Activated CD8-positive, alpha-beta memory T cell treated with anti-CD3 and anti-CD28 coated beads, Interleukin-2, amount 50 U/mL, for 1 hour (primary cell): ENCODE results near the gene RASL10B.

Source experiments
- DNase-seq: peaks from one replicate; pipeline ENCODE4 v3.0.0-alpha.2; 2020; ENCODE audit errors: extremely low read depth

RASL10B gene

DNA sequence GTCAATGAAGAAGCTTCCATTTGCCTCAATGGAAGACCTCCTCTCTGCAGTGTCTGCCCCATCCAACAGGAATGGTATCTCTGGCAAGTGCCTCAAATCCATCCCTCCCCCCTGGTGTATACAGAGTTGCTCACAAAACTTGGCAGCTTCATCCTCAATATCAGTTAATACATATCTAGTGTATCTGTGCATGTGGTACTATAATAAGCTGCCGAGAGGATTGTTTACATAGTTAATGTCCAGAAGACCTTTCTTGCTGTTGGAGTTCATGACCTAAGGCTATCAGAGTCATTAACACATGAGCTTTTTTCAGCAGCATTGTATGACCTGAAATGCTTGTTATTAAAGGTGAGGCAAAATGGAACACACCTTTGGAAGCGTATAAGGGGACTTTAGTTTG, 14.0 kb upstream of the RASL10B start:
- no peak for DNase-seq

DNA sequence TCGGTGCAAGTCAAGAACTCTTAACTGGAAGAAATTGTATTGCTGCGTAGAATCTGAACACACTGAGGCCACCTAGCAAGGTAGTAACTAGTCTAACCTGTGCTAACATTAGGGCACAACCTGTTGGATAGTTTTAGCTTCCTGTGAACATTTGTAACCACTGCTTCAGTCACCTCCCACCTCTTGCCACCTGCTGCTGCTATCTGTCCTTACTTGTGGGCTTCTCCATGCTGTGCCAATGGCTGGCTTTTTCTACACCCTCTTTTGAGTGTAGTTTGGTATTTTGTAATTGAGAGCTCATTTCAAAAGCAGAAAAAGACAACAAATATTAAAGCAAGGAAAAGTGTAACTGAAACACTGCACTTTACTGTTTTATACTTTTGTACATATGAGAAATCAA, 7.7 kb upstream of the RASL10B start:
- no peak for DNase-seq

DNA sequence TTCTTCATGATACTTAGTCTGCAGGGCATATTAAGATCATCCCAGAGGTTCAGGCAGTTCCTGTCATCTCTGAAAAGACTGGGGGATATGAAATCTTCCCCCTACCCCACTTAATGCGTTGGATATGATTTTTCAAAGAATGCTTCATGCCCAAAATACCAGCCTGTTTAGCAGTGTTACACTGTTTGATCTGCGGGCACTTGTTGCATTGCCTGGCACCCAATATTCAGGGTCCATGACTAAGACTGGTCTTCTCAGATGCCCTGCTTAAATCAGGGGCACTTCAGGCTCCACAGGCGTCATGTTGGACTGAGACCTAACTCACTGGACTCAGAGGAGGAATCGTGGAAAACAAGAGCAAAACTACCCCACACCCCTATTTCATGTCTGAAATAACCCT, 6.4 kb upstream of the RASL10B start:
- DNase-seq = no peak

DNA sequence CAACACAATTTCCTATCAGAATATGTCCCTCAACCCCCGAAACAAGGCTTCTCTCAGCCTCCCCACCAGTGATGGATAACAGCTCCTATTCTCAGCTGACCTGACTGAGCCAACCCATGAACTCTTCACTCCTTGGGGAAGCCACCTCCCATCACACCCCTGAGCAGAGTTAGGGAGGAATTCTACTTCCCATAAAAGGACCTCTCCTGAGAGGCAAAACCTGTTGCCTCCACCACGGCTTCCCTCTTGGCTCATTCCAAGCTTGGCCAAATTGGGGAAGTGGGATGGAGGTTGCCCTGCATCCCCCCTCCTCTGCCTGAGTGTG, 5.7 kb upstream of the RASL10B start:
- no peak for DNase-seq

DNA sequence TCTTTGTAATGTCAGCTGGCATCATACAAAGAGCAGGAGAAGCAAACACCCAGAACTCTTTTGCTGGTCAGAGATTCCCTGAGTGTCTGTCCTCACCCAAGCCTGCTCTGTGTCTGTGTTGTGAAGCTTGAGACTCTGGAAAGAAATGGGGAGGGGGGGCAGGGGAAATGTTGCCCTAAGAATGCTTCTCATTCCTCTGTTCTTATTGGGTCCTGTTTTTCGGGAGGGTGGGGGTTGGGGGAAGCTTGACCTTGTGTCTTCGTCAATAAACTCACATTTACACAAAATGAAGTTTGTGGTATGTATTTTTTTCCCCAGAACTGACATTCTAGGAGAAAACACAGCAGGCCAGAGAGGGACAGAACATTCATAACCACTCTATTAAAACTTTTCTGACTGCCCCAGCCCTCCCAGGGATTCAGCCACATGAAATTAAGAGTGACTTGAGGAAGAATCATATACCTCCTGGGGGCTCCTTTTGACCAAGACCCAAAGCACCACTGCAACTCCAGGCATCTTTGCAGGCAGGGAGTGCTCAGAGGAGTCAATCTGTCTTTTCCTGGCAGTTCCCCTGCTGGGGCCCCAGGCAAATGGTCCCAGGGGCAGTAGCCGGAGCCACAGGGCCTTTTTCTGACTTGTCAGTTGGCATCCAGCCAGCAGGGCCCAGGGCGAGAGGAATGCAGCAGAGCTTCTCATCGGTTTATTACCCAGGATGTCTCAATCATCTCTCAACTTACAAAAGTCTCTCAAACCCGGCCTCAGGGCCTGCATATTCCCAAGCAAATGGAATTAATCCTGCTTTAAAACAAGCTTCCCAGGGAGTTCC, 5.1 kb upstream of the RASL10B start:
- DNase-seq = no peak

DNA sequence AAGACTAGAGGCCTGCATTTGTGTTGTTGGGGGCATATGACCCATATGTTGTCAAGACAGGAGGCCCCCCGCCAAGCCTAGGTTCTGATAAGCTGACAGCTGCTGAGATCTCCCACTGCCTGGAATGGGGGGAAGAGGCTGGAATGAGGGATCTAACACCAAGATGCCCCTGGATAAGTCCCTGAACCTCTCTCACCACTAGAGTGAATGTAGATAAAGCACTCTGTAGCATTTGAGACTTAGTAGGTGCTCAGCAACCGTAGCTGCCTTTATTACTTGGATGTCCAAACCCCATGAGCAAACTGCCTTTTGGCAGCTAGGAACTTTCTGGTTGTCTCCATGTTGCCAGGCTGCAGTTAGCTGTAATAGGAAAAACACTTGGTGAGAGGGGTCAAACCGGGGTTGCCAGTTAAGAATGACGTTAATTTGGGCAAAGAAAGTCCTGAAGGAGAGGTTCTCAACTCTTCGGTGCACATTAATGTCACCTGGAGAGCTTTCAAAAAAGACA, 4.4 kb upstream of the RASL10B start:
- DNase-seq = no peak

DNA sequence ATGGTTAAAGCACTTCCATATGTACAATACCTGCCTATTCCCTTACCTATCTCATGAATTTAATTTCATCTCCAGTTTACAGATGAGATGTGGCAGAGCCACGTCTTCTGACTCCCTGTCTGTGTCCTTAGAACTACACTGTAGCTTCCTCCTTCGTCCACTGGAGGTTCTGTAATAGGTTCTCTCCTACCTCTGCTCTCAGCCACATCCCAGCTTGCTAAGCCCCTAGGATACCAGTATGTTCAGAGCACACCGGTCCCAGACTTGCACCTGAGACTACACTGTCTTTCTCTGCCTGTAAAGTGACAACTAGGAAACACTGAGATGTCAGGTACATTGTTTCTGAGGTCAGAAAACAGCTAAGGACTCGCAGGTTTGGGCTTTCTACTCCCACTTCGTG, 3.8 kb upstream of the RASL10B start:
- DNase-seq = no peak

DNA sequence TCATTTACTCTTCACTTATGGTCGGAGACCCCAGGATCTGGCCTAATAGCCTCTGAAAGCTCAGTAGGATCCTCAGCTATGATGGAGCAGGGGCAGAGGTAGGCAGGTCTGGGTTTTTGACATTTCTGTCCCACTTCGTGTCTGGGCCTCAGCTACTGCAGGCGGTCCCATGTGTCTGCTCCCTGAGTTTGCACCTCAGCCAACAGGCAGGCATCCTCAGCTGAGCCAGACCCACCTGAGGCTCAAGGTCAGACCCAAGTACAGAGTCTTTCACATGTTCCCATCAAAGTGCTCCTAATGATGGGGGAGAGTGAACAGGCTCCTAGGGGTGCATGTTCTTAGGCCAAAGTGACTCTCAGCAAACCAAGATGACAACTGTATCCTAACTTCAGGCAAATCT, 2.9 kb upstream of the RASL10B start:
- no peak for DNase-seq

DNA sequence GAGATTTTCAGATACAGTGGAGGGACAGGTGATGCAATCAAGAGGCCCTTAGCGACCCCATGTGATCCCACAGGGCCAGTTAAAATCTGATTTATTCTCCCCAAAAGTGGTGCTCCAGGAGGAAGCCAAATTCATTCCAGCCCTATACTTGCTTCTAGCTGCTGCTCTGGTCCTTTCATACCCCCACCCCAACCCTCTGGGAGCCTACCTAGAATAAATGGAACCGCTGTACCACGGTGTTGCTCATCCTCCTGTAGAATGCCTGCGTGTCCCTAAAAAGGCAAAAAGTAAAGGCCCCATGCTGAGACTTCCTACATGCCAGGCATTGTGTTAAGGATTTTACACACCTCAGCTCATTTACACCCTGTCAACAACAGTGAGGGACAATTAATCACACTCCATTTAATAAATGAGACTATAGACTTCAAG, 2.0 kb upstream of the RASL10B start:
- no peak for DNase-seq

DNA sequence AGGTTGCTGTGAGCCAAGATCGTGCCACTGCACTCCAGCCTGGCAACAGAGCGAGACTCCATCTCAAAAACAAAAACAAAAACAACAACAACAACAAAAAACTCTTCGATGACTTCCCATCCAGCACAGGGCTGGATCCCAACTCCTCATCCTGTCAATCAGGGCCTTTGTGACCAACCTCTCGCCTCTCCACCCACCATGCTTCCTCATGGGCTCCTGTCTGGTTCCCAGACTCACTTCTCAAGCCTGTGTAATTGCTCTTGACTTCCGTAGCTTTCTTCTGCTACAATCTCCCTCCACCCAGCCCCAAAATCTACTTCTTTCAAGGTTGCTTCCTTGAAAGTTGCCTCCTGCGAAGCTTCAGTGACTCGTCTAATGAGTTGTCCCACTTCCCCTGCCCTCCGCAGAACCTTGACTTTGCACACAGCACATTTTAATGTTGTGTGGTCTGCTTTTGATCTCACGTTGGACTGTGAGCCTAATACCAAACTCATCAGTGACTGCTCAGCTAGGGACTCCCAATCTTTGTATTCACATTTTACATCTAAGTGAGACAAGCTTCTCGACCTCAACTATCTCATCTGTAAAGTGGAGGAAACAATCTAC, 936 bp upstream of the RASL10B start:
- DNase-seq = no peak

DNA sequence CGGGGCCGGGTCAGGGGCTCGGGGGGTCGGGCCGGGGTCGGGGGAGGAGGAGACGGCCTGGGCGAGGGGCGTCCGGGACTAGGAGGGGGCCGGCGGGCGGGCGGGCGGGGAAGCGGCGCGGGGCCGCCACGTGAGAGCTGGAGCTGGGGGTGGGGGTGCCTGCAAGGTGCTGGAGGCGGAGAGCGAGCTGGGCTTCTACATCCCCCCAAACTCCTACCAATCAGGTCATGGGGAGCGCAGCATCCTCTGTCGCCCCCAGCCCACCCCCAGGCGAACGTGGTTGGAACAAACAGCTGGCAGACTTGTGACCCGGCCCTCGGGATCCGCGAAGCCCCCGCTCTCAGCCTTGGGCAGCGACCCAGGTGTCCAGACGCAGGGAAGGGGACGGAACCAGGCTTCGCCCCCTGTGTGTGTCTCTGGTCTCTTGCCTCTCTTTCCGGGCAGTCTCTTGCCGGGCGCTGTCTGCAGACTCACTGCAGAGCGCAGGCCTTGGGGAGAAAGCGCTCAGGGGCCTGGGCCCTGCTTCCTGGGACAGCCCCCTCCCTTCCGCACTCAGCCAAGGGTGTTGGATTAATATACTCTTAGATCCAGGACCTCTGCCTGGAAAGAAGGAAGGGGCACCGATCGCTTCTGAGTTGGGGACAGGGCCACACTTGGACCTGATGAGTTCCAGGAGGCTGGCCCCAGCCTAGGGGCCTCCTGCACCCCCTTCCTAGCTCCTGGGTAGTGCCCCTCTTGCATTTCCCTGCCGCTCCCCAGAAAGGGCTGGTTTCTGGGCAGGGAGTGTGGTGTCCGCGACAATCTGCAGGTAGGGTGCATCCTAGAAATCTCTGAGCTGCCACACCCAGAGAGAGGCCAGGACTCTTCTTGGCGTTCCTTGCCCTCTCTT, 722 bp downstream of the RASL10B start:
- no peak for DNase-seq

DNA sequence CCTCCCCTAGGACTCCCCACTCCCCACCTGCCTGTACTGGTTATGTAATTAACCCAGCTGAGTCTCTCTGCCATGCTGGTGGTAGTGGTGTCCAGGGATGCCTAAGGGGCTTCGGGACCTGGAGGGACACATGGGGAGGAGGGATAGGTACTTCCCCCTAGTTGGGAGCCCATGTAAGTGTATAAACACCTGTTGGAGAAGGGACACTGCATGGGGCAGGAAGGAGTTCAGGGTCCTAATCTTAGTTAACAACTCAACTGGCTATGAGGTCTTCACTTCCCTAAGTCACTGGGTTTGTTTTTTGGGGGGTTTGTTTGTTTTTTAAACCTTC, 1.3 kb downstream of the RASL10B start:
- no peak for DNase-seq

DNA sequence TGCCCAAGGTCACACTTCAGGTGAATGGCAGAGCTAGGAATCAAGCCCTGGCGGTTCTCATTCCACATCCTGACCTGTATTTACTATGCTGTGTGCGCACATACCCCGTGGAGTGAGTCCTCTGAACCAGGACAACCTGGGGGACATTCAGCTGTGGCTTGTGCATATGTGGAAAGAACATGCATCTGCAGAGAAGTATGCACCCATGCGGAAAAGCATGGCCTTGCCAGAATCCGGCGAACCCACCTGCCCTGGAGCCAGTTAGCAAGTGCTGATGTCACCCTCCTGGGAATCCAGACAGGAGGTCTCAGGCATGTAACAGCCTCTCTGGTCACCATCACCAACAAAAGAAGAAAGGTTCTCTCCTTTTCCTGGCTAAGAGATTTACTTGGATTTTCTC, 1.9 kb downstream of the RASL10B start:
- no peak for DNase-seq

DNA sequence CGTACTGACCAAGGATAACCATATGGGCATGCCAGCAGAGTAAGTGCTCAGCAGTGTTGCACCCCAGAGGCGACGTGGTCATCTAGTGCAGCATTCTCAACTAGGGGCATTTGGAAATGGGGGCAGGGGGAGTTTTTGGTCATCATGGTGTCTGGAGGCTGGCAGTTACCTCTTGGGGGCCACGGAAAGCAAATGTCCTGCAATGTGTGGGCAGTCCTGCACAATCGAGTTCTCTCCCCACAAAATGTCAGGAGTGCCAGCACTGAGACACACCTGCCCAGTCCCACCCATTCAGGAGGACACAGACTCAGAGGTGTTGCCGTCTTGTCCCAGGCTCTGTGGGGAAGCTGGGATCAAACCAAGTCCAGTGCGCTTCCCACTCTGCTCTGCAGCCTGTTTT, 3.0 kb downstream of the RASL10B start:
- no peak for DNase-seq

DNA sequence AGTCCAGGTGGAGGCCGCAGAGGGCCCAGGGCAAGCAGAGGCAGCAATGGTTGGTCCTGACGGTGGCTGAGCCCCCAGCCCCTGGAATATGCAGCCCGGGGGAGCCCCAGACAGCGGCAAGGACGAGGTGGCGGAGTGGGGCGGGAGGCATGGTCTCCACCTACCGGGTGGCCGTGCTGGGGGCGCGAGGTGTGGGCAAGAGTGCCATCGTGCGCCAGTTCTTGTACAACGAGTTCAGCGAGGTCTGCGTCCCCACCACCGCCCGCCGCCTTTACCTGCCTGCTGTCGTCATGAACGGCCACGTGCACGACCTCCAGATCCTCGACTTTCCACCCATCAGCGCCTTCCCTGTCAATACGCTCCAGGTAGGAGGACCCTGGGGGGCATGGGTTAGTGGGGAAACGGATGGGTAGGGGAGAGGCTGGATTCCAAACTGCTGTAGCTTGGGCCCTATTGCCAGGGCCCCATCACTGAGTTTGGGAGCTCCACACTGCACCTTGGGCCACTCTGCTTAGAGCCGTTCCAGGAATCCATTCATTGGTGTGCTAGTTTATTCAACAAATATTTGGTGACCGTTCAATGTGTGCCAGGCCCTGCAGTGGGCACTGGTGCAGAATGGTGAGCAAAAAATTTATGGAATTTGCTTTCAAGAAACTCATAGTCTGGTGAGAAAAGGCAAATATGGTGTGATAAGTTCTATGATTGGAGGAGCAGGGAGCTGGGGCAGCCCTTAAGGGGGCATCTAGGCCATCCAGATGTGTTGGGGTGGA, 3.8 kb downstream of the RASL10B start:
- no peak for DNase-seq

DNA sequence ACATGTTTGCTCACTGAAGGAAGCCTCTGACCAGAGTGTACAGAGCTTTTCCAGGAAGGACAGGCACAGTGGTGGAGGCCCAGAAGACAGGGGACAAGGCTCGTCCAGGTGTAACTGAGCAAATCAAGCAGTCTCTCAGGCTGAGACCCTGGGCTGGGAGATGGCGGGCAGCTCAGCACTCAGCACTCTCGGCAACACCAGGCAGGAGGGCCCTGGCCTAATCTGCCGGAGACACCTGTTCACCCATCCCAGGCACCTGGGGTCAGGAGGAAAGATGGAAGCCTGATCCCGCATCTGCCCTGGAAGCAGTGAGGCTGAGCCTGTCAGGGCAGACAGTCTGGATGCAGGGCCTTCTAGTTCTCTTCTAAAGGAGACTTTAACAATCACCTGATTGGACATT, 4.8 kb downstream of the RASL10B start:
- DNase-seq = no peak

DNA sequence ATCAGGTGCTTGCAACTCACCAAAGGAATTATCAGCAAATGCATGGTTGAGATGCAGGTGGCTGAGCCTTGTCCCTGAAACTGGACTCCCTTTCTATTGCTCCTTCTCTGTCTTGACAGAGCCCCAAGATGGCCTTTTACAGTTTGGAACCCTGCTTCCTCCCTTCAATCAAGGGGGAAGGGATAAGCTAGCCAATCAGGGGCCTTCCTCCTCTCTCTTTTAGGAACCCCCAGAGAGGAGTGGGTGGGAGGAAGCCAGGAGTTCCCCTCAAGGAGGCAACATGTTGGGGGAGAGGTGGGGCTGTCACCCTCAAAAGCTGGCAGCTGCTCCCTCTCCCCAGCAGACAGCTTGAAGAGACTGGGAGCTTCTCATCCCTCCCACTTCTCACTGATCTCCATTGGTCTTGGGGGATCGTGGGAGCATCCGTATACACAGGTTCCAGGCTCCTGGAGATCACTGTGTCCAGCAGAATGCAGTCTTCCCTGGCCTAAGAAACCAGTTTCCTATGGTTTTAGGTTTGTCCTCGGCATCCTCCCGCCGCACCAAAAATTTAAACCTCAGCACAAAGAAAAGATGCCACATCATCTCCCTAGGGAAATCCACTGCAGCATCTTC, 7.2 kb downstream of the RASL10B start:
- DNase-seq = no peak

DNA sequence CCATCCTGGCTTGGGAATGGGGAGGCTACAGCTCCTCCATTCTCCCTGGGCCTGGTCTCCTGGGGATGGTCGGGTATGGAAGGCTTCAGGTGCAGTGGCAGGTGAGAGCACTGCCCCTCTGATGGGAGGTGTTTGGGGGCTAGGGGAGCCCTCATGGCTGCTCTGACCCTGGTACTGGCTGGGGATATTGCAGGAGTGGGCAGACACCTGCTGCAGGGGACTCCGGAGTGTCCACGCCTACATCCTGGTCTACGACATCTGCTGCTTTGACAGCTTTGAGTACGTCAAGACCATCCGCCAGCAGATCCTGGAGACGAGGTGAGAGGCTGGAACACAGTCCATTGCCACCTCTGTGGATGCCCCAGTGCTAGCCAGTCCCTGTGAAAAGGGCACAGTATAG, 8.8 kb downstream of the RASL10B start:
- no peak for DNase-seq

DNA sequence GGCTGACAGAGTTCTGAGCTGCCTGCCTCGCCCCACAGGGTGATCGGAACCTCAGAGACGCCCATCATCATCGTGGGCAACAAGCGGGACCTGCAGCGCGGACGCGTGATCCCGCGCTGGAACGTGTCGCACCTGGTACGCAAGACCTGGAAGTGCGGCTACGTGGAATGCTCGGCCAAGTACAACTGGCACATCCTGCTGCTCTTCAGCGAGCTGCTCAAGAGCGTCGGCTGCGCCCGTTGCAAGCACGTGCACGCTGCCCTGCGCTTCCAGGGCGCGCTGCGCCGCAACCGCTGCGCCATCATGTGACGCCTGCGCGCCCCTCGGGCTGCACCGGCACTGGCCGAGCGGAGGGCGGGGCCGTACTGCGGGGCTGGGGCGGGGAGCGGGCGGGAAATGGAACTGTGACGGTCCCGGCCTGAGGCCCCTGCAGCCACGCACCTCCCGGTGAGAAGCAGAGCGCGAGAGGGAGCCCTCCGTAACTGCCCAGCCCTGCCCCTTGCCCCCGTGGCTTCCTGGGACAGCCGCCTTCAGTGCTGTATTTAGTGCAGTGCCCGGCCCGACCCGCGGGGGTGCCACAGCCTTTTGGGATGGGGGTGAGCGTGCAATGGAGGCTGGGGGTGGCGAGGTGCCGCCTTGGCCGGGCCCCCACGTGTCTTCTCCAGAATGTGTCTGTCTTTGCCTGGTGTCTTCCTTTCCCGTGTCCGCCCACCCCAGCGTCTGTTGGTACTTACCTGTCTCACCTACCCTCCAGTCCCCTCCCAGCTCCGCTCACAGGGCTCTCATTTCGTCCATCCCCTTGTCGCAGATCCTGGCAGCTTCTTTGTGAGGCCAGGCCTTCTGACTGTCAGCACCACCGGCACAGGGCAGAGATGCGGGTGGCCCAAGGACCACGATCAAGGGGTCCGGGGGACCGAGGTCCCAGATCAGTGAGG, 9.8 kb downstream of the RASL10B start:
- DNase-seq = no peak

DNA sequence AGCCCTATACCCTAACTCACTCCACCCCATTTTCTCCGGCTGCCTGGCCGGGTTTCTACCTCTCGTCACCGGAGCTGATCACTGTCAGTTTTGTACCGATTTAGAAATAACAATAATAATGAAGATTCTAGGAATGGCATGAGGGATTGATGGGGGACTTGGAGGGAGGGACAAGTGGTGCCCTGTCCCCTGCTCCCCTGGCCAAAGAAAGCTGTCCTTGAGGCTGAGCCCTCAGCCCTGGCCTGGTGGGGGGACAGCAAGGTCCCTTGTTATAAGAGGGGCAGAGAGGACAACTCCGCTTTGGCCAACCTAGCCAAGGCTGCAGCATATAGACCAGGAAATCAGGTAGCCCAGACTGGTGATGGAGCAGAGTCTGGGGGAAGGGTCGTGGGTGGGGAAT, 11.1 kb downstream of the RASL10B start:
- DNase-seq = no peak
